Liver (tissue), 3 donors: ENCODE measurements around the gene TUBGCP2.

ENCODE experiments used
- CTCF ChIP-seq: fragments of 150-350 bp; IDR thresholded peaks from 2 replicates; pipeline ENCODE4 v1.5.1; 2017; ENCODE audit warnings: improper control_type of control experiment, low read depth, low read length; ENCODE audit not compliant: missing input control
- RAD21 ChIP-seq, 2 donors: IDR thresholded peaks; 2 replicates each; pipeline ENCODE4 v1.6.1; 2016; ENCODE audit warnings: antibody characterized with exemption in 2 of 2, mild to moderate bottlenecking in 2 of 2
- TAF1 ChIP-seq: conservative IDR thresholded peaks from 2 replicates; pipeline ENCODE4 v1.6.1; 2016; ENCODE audit warnings: antibody characterized with exemption, mild to moderate bottlenecking
- donor health status: healthy.
- donor health status: healthy.

GRCh38 chr10:133344236-133344635 is 35.6 kb upstream of the TUBGCP2 start:
- TF ChIP-seq RAD21 (IDR thresholded peaks at IDR 0.05) (no peak), TAF1 (no peak), CTCF (no peak)
